ENCODE measurements around the gene VCP.

Gene VCP

GRCh38 chr9:35103660-35104191 lies 31.3 kb upstream of the VCP start:
- Histone ChIP-seq H3K36me3 (ENCODE audit: control insufficient read depth in 4 of 4, insufficient read depth in 4 of 4, low read length in 3 of 4) (peaks cover 6 to 64% (median 52%) of the 10 kb centered on the region in 4 experiments), H3K27ac (ENCODE audit: insufficient read depth in 1 of 2, low read depth in 1 of 2, low read length in 2 of 2, poor library complexity in 1 of 2, severe bottlenecking in 2 of 2) (peak overlapping the region; percentile 89 to 91), H3K4me1 (ENCODE audit: control extremely low read depth in 1 of 4, control insufficient read depth in 4 of 4, insufficient read depth in 4 of 4, low read length in 3 of 4) (peaks cover 9 to 48% (median 36%) of the 10 kb centered on the region in 4 experiments), H3K9me3 (ENCODE audit: control extremely low read depth in 1 of 5, control insufficient read depth in 4 of 5, insufficient read depth in 2 of 5, low read depth in 1 of 5, low read length in 4 of 5) (no peaks in the 10 kb centered on the region), H3K27me3 (replicated peaks in 2 of 5; ENCODE audit: control insufficient read depth in 4 of 5, insufficient read depth in 5 of 5, low read length in 4 of 5) (no peaks in the 10 kb centered on the region), H3K4me3 (ENCODE audit: control insufficient read depth in 1 of 7, extremely low read depth in 1 of 7, insufficient read depth in 4 of 7, low read depth in 2 of 7, low read length in 6 of 7) (peak overlapping the region in 6 of 7 experiments; percentile 69 to 95 (median 87))
- WGBS (ENCODE audit: insufficient coverage), result 56% methylated on average over 3 of the region's 5 CpGs
- no peak for DNase-seq
- CTCF ChIA-PET, result interaction anchor here (1.2 to 9.4 kb wide), 4 partner anchors 9 to 53 kb away, joined by 3 to 65 read pairs (median 29); partner anchors contain the start of genes ATOSB and PIGO
- POLR2A ChIA-PET, result interaction anchor here (0.9 to 1.5 kb wide), 5 partner anchors 8 to 58 kb away, joined by 3 to 6 read pairs (median 4); partner anchors contain the start of genes ATOSB, FANCG and UNC13B

GRCh38 chr9:35102769-35103659 lies 30.6 kb upstream of the VCP start, which contains the start of gene STOML2:
Gene STOML2 (minus strand): TSS chr9:35103131. CDS start chr9:35103094, 37 bp downstream.
- H3K36me3 ChIP-seq (ENCODE audit: control insufficient read depth in 4 of 4, insufficient read depth in 4 of 4, low read length in 3 of 4), result peaks cover 6 to 63% (median 50%) of the 10 kb centered on the region in 4 experiments

DNA sequence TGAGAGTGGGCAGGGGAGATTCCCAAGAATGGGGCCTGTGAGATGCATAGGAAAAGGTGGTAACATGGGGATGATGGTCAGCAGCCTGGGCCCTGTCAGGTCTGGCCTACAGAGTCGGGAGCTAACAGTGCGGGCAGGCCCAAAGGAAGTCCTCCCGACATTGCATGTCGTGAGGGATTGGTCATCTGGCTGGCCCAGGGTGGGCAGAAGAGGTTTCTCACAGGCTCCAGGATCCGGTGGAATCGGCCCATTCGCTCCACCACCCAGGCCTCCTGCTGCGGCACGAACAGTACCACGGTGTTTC lies 30.0 kb upstream of the VCP start:
- Histone ChIP-seq H3K36me3 (ENCODE audit: control insufficient read depth in 4 of 4, insufficient read depth in 4 of 4, low read length in 3 of 4) (peaks cover 6 to 58% (median 48%) of the 10 kb centered on the region in 4 experiments), H3K27me3 (replicated peaks in 2 of 5; ENCODE audit: control insufficient read depth in 4 of 5, insufficient read depth in 5 of 5, low read length in 4 of 5) (no peaks in the 10 kb centered on the region), H3K4me3 (ENCODE audit: control insufficient read depth in 1 of 7, extremely low read depth in 1 of 7, insufficient read depth in 4 of 7, low read depth in 2 of 7, low read length in 6 of 7) (peak overlapping the region; percentile 67 to 95 (median 85)), H3K27ac (ENCODE audit: insufficient read depth in 1 of 2, low read depth in 1 of 2, low read length in 2 of 2, poor library complexity in 1 of 2, severe bottlenecking in 2 of 2) (peak overlapping the region; percentile 89 to 91), H3K9me3 (ENCODE audit: control extremely low read depth in 1 of 5, control insufficient read depth in 4 of 5, insufficient read depth in 2 of 5, low read depth in 1 of 5, low read length in 4 of 5) (no peaks in the 10 kb centered on the region), H3K4me1 (ENCODE audit: control extremely low read depth in 1 of 4, control insufficient read depth in 4 of 4, insufficient read depth in 4 of 4, low read length in 3 of 4) (peaks cover 8 to 35% (median 25%) of the 10 kb centered on the region in 4 experiments)
- no peak for DNase-seq
- CTCF ChIA-PET, result interaction anchor here (1.3 to 9.4 kb wide), 5 partner anchors 8 to 203 kb away, joined by 4 to 65 read pairs (median 10); partner anchors contain the start of genes ATOSB, PIGO and VCP
- WGBS (ENCODE audit: insufficient coverage), result 8% methylated on average over 8 of the region's 10 CpGs
- POLR2A ChIA-PET, result interaction anchor here (1.3 to 1.5 kb wide), 3 partner anchors 13 to 30 kb away, joined by 3 to 6 read pairs (median 5); partner anchors contain the start of genes ATOSB and FANCG

More at GRCh38 chr9:35102769-35103659, 30.6 kb upstream of the VCP start, which contains the start of gene STOML2:
- H3K9me3 ChIP-seq (ENCODE audit: control extremely low read depth in 1 of 5, control insufficient read depth in 4 of 5, insufficient read depth in 2 of 5, low read depth in 1 of 5, low read length in 4 of 5), result no peaks in the 10 kb centered on the region
- peak within 1 kb of the TSS; percentile 89 to 91 for H3K27ac ChIP-seq (ENCODE audit: insufficient read depth in 1 of 2, low read depth in 1 of 2, low read length in 2 of 2, poor library complexity in 1 of 2, severe bottlenecking in 2 of 2)
- POLR2A ChIA-PET, result interaction anchor here (0.9 to 1.5 kb wide), 5 partner anchors 9 to 58 kb away, joined by 3 to 6 read pairs (median 4); partner anchors contain the start of genes ATOSB, FANCG and UNC13B
- H3K4me1 ChIP-seq (ENCODE audit: control extremely low read depth in 1 of 4, control insufficient read depth in 4 of 4, insufficient read depth in 4 of 4, low read length in 3 of 4), result peaks cover 8 to 41% (median 29%) of the 10 kb centered on the region in 4 experiments
- peak; percentile 97 to 98 (median 98) for DNase-seq
- WGBS (ENCODE audit: insufficient coverage), result under 1% methylated on average over 55 of the region's 57 CpGs
- peak within 1 kb of the TSS; percentile 67 to 95 (median 85) for H3K4me3 ChIP-seq (ENCODE audit: control insufficient read depth in 1 of 7, extremely low read depth in 1 of 7, insufficient read depth in 4 of 7, low read depth in 2 of 7, low read length in 6 of 7)
- H3K27me3 ChIP-seq (replicated peaks in 2 of 5; ENCODE audit: control insufficient read depth in 4 of 5, insufficient read depth in 5 of 5, low read length in 4 of 5), result no peaks in the 10 kb centered on the region
- CTCF ChIA-PET, result interaction anchor here (1.2 to 9.4 kb wide), 4 partner anchors 9 to 52 kb away, joined by 3 to 65 read pairs (median 29); partner anchors contain the start of genes ATOSB and PIGO

- 87% methylated on average over 3 of the region's 3 CpGs for WGBS (ENCODE audit: insufficient coverage)
- no peak overlapping the region for H3K4me3 ChIP-seq (ENCODE audit: control insufficient read depth in 1 of 7, extremely low read depth in 1 of 7, insufficient read depth in 4 of 7, low read depth in 2 of 7, low read length in 6 of 7)
- peaks cover 3 to 43% (median 38%) of the 10 kb centered on the region in 4 experiments for H3K36me3 ChIP-seq (ENCODE audit: control insufficient read depth in 4 of 4, insufficient read depth in 4 of 4, low read length in 3 of 4)
- no peaks in the 10 kb centered on the region for H3K27me3 ChIP-seq (replicated peaks in 2 of 5; ENCODE audit: control insufficient read depth in 4 of 5, insufficient read depth in 5 of 5, low read length in 4 of 5)
- no peak overlapping the region for H3K27ac ChIP-seq (ENCODE audit: insufficient read depth in 1 of 2, low read depth in 1 of 2, low read length in 2 of 2, poor library complexity in 1 of 2, severe bottlenecking in 2 of 2)
- no peaks in the 10 kb centered on the region for H3K9me3 ChIP-seq (ENCODE audit: control extremely low read depth in 1 of 5, control insufficient read depth in 4 of 5, insufficient read depth in 2 of 5, low read depth in 1 of 5, low read length in 4 of 5)
- H3K4me1 ChIP-seq (ENCODE audit: control extremely low read depth in 1 of 4, control insufficient read depth in 4 of 4, insufficient read depth in 4 of 4, low read length in 3 of 4), result peaks cover 4 to 29% (median 25%) of the 10 kb centered on the region in 4 experiments
- no peak for DNase-seq
- ChIA-PET POLR2A (interaction anchor here (1.0 to 1.5 kb wide), 2 partner anchors 13 to 18 kb away, joined by 3 to 4 read pairs; partner anchors contain the start of gene FANCG), CTCF (interaction anchor here (0.7 to 8.1 kb wide), 7 partner anchors 7 to 198 kb away, joined by 4 to 65 read pairs (median 5); partner anchors contain the start of gene STOML2)
Observed at GRCh38 chr9:35097573-35097972, 25.1 kb upstream of the VCP start.

DNA sequence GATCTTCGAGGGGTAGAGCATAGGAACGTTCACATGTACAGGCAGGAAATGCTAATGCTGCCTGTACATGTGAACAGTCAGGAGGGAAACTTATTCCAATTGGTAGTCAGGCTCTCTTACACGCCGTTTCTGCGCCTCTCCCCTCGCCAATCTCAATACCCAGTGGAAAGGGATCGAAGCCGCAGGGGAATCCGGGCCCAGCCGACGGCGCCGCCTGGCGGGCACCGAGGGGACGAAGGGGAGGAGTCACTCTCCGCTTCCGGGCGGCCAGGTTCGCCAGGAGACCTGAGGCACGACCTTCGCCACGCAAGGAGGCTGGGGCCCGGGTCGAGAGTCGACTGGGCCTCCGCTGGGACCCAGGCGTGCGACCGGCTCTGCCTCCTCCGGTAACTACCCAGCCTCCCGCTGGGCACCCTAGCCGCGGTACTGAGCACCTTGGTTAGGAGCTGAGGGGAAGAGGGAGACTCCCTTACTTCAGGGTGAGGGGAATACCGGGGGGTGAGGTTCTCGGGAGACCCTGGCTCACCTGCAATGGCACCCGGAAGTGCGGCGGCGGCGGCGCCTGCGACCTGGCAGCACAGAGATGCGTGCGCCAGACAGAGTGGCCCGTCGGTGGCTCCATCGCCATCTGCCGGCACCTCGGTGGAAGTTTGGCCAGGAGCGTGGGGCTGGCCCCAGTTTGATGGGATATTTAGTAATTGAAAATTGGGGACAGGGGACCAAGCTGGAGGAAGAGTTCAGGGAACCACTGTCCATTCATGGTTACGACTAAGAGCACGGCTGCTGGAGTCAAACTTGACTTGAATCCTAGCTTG lies 23.8 kb upstream of the VCP start, which contains the start of gene PIGO:
TSS of gene PIGO (minus strand) at position 557 of the 815 bp plus-strand sequence. CDS start 1,026 bp downstream, outside the sequence.
- ChIA-PET POLR2A (interaction anchor here (0.6 to 1.8 kb wide), 5 partner anchors 14 to 1044 kb away, joined by 3 to 4 read pairs (median 3); partner anchors contain the start of genes FANCG and VCP), CTCF (interaction anchor here (0.7 to 8.1 kb wide), 19 partner anchors 9 to 457 kb away, joined by 3 to 87 read pairs (median 5); partner anchors contain the start of genes ATOSB, FANCG, STOML2 and VCP)
- H3K9me3 ChIP-seq (ENCODE audit: control extremely low read depth in 1 of 5, control insufficient read depth in 4 of 5, insufficient read depth in 2 of 5, low read depth in 1 of 5, low read length in 4 of 5), result no peaks in the 10 kb centered on the region
- H3K27ac ChIP-seq (ENCODE audit: insufficient read depth in 1 of 2, low read depth in 1 of 2, low read length in 2 of 2, poor library complexity in 1 of 2, severe bottlenecking in 2 of 2), result peak within 1 kb of the TSS; percentile 98
- WGBS (ENCODE audit: insufficient coverage), result 0% methylated on average over 38 of the region's 53 CpGs
- DNase-seq, result peak; percentile 90 to 92 (median 92)
- peaks cover 4 to 51% (median 43%) of the 10 kb centered on the region in 4 experiments for H3K36me3 ChIP-seq (ENCODE audit: control insufficient read depth in 4 of 4, insufficient read depth in 4 of 4, low read length in 3 of 4)
- no peaks in the 10 kb centered on the region for H3K27me3 ChIP-seq (replicated peaks in 2 of 5; ENCODE audit: control insufficient read depth in 4 of 5, insufficient read depth in 5 of 5, low read length in 4 of 5)
- peaks cover 0 to 15% (median 14%) of the 10 kb centered on the region in 4 experiments for H3K4me1 ChIP-seq (ENCODE audit: control extremely low read depth in 1 of 4, control insufficient read depth in 4 of 4, insufficient read depth in 4 of 4, low read length in 3 of 4)
- peak within 1 kb of the TSS; percentile 87 to 98 (median 94) for H3K4me3 ChIP-seq (ENCODE audit: control insufficient read depth in 1 of 7, extremely low read depth in 1 of 7, insufficient read depth in 4 of 7, low read depth in 2 of 7, low read length in 6 of 7)

DNA sequence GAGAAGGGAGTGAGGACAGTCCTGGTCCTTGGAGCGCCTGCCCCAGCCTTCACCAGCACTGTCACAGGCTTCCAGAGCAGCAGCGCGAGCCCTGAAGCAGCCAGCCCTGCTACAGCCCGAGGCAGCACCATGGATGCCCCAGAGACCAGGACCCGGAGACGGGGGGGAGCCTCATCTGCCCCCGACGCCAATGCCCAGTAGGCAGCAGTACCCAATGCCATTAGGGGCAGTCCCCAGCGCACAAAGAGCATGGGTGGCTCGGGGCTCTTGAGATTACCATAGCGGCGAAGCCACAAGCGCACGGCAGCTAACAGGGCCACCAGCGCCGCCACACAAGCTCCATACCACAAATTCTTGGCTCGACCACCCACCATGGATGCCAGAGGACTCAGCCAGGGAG lies 19.1 kb upstream of the VCP start:
- WGBS (ENCODE audit: insufficient coverage), result 98% methylated on average over 17 of the region's 17 CpGs
- DNase-seq, result no peak
- CTCF ChIA-PET, result interaction anchor here (1.0 to 8.1 kb wide), 4 partner anchors 12 to 193 kb away, joined by 3 to 87 read pairs (median 34); partner anchors contain the start of genes FANCG and STOML2
- Histone ChIP-seq H3K36me3 (ENCODE audit: control insufficient read depth in 4 of 4, insufficient read depth in 4 of 4, low read length in 3 of 4) (peaks cover 18 to 70% (median 61%) of the 10 kb centered on the region in 4 experiments), H3K4me3 (ENCODE audit: control insufficient read depth in 1 of 7, extremely low read depth in 1 of 7, insufficient read depth in 4 of 7, low read depth in 2 of 7, low read length in 6 of 7) (no peak overlapping the region), H3K27me3 (replicated peaks in 2 of 5; ENCODE audit: control insufficient read depth in 4 of 5, insufficient read depth in 5 of 5, low read length in 4 of 5) (no peaks in the 10 kb centered on the region), H3K27ac (ENCODE audit: insufficient read depth in 1 of 2, low read depth in 1 of 2, low read length in 2 of 2, poor library complexity in 1 of 2, severe bottlenecking in 2 of 2) (no peak overlapping the region), H3K9me3 (ENCODE audit: control extremely low read depth in 1 of 5, control insufficient read depth in 4 of 5, insufficient read depth in 2 of 5, low read depth in 1 of 5, low read length in 4 of 5) (no peaks in the 10 kb centered on the region), H3K4me1 (ENCODE audit: control extremely low read depth in 1 of 4, control insufficient read depth in 4 of 4, insufficient read depth in 4 of 4, low read length in 3 of 4) (peaks cover 0 to 13% (median 12%) of the 10 kb centered on the region in 4 experiments)
- POLR2A ChIA-PET, result interaction anchor here (0.8 kb wide), 1 partner anchor 9 kb away, joined by 3 read pairs; no protein-coding TSS in a partner anchor
